ENCODE data around the gene PARVB.

Gene PARVB

GRCh38 chr22:44215287-44215686 is 191.2 kb downstream of the PARVB start:
- DNase-seq (ENCODE audit: low read depth in 2 of 2), result no peak

- DNase-seq (ENCODE audit: low read depth in 2 of 2), result no peak
Observed at GRCh38 chr22:44217346-44217745, 193.2 kb downstream of the PARVB start.

- no peak for DNase-seq (ENCODE audit: low read depth in 2 of 2)
Observed at GRCh38 chr22:44218071-44218470, 194.0 kb downstream of the PARVB start.

GRCh38 chr22:44219101-44219870 is 195.2 kb downstream of the PARVB start:
- no peak for DNase-seq (ENCODE audit: low read depth in 2 of 2)

- DNase-seq (ENCODE audit: low read depth in 2 of 2), result no peak
Observed at GRCh38 chr22:44220727-44221680, 196.9 kb downstream of the PARVB start.

GRCh38 chr22:44221710-44222475 is 197.8 kb downstream of the PARVB start:
- DNase-seq (ENCODE audit: low read depth in 2 of 2), result no peak

All from activated CD4-positive, alpha-beta T cell treated with anti-CD3 and anti-CD28 coated beads for 24 hours (primary cell).